Endothelial cell of umbilical vein (primary cell): ENCODE results near the gene TENM4. TPM values are rescaled to one million over a fixed set of nuclear protein-coding genes. Genes with fewer than 3 reads are reported as not detected.

Experiments
- BruUV-seq: library from RNA; stranded (reverse); fragments of 400-500 nt; replicated peaks from 2 replicates; lab custom pipeline; 2021; lab: Mats Ljungman, UMichigan
- CTCF ChIA-PET: fragments of 300-600, 350-600 bp; sonication (Branson Sonifier 250); formaldehyde crosslinking; loops from one replicate; lab custom pipeline; 2021; ENCODE audit warnings: antibody characterized with exemption, inconsistent platforms; lab: Charles Lee
- POLR2A ChIA-PET: fragments of 300-600, 350-600 bp; sonication (Branson Sonifier 250); formaldehyde crosslinking; loops from one replicate; lab custom pipeline; 2021; ENCODE audit warnings: antibody characterized with exemption, inconsistent platforms; lab: Charles Lee
- DNase-seq: peaks from one replicate; pipeline ENCODE4 v3.0.0-alpha.2; 2011; ENCODE audit warnings: low read depth, low spot score
- FAIRE-seq: peaks from 2 replicates; lab custom pipeline; 2011; peaks lifted over from hg19 to GRCh38; lab: Jason Lieb, UNC
- H2AFZ ChIP-seq: 2 replicates; pipeline ENCODE4 v1.6.0; 2012; ENCODE audit warnings: low read depth, low read length, control low read depth, inconsistent platforms
- H3K27ac ChIP-seq: 2 replicates; pipeline ENCODE4 v1.5.1; 2011; ENCODE audit warnings: low read depth, mild to moderate bottlenecking, control low read depth, low read length, moderate library complexity; ENCODE audit not compliant: insufficient read depth
- H3K27me3 ChIP-seq, 2 experiments: 2 replicates each; pipeline versions ENCODE4 v1.6.0 to v1.6.1; 2011; ENCODE audit warnings: low read length in 2 of 2, mixed read lengths in 1 of 2; ENCODE audit not compliant: control insufficient read depth in 2 of 2, insufficient read depth in 2 of 2
- H3K36me3 ChIP-seq, 2 experiments: 2 replicates in 1 of 2; 3 replicates in 1 of 2; pipeline ENCODE4 v1.5.1; 2011; ENCODE audit warnings: low read length in 2 of 2, mild to moderate bottlenecking in 1 of 2, moderate library complexity in 1 of 2; ENCODE audit not compliant: control insufficient read depth in 2 of 2, insufficient read depth in 2 of 2; ENCODE audit errors: extremely low read depth in 1 of 2
- H3K4me1 ChIP-seq: 3 replicates; pipeline ENCODE4 v1.5.1; 2011; ENCODE audit warnings: mild to moderate bottlenecking, low read length; ENCODE audit not compliant: control insufficient read depth, insufficient read depth; ENCODE audit errors: extremely low read depth
- H3K4me2 ChIP-seq: 2 replicates; pipeline ENCODE4 v1.6.1; 2011; ENCODE audit warnings: low read length, control low read depth, mixed read lengths; ENCODE audit not compliant: insufficient read depth
- H3K4me3 ChIP-seq, 3 experiments: fragments of 200-600 bp in 1 of 3; sonication (generic), shearing (Covaris generic) in 1 of 3; replicated peaks in 1 of 3; 2 replicates each; pipeline ENCODE4 v1.5.1; 2011 to 2016; ENCODE audit warnings: control low read depth in 3 of 3, low read length in 3 of 3, mild to moderate bottlenecking in 2 of 3, inconsistent platforms in 1 of 3, low read depth in 1 of 3, moderate library complexity in 1 of 3; ENCODE audit not compliant: insufficient read depth in 1 of 3
- H3K79me2 ChIP-seq: 2 replicates; pipeline ENCODE4 v1.6.0; 2012; ENCODE audit warnings: low read length, inconsistent platforms; ENCODE audit not compliant: control insufficient read depth, insufficient read depth
- H3K9ac ChIP-seq: replicated peaks from 2 replicates; pipeline ENCODE3; 2011; ENCODE audit warnings: low read length, control low read depth; ENCODE audit not compliant: insufficient read depth; ENCODE audit errors: extremely low read depth
- H3K9me1 ChIP-seq: replicated peaks from 3 replicates; pipeline ENCODE4 v1.6.0; 2011; ENCODE audit warnings: mild to moderate bottlenecking, low read length; ENCODE audit not compliant: control insufficient read depth, insufficient read depth; ENCODE audit errors: extremely low read depth
- H3K9me3 ChIP-seq: replicated peaks from 2 replicates; pipeline ENCODE4 v1.5.1; 2012; ENCODE audit warnings: low read length, inconsistent platforms; ENCODE audit not compliant: control insufficient read depth, insufficient read depth
- H4K20me1 ChIP-seq: replicated peaks from 2 replicates; pipeline ENCODE3; 2011; ENCODE audit warnings: mild to moderate bottlenecking, low read length; ENCODE audit not compliant: control insufficient read depth, insufficient read depth; ENCODE audit errors: extremely low read depth
- EZH2 ChIP-seq: IDR thresholded peaks from 2 replicates; pipeline ENCODE4 v1.6.1; 2012; ENCODE audit warnings: borderline replicate concordance, low read depth, mild to moderate bottlenecking, moderate library complexity, low read length, inconsistent platforms; ENCODE audit not compliant: severe bottlenecking
- FOS ChIP-seq: IDR thresholded peaks from 2 replicates; pipeline ENCODE4 v1.6.1; 2011; ENCODE audit warnings: mild to moderate bottlenecking, low read length, moderate library complexity, borderline replicate concordance; ENCODE audit not compliant: insufficient read depth
- GATA2 ChIP-seq: IDR thresholded peaks from 2 replicates; pipeline ENCODE4 v1.7.0; 2011; ENCODE audit warnings: low read depth, mild to moderate bottlenecking, moderate library complexity, mixed read lengths, low read length; ENCODE audit not compliant: insufficient read length, insufficient read depth
- JUN ChIP-seq: IDR thresholded peaks from 2 replicates; pipeline ENCODE4 v1.6.1; 2011; ENCODE audit warnings: borderline replicate concordance, low read depth; ENCODE audit not compliant: insufficient read length, insufficient read depth
- MYC ChIP-seq: IDR thresholded peaks from one replicate; pipeline ENCODE4 v1.6.1; 2011; ENCODE audit warnings: mild to moderate bottlenecking, low read depth, low read length
- POLR2A ChIP-seq: IDR thresholded peaks from 2 replicates; pipeline ENCODE4 v1.6.1; 2012; ENCODE audit warnings: low read depth, mild to moderate bottlenecking, control low read depth, low read length
- POLR2AphosphoS5 ChIP-seq: IDR thresholded peaks from 2 replicates; pipeline ENCODE4 v1.6.1; 2012; ENCODE audit warnings: low read depth, mild to moderate bottlenecking, control low read depth, low read length, moderate library complexity; ENCODE audit not compliant: insufficient read depth
- dilution Hi-C: fragments of 300-500 bp; cut with MboI; formaldehyde crosslinking; loops from one replicate; pipeline ENCODE4 v1.15.0; 2019; ENCODE audit warnings: low sequenced_read_pairs; ENCODE audit not compliant: extremely low pct_ligation_motif_present
- intact Hi-C: fragments of 100-400 bp; cut with micrococcal nuclease; formaldehyde crosslinking; loops from one replicate; pipeline ENCODE4 v1.10.0; 2022
- polyA plus RNA-seq, 4 experiments: library from polyadenylated mRNA; depleted of rRNA in 3 of 4; stranded (reverse) in 3 of 4; unstranded in 1 of 4; fragments of >200 nt; gene quantifications; 2 replicates each; pipeline versions ENCODE4 v1.2.1 to v1.2.3, GENCODE V29; 2011 to 2012; ENCODE audit warnings: missing spikeins in 1 of 4
- total RNA-seq: library from RNA; stranded (reverse); gene quantifications from 2 replicates; pipeline ENCODE4 v1.2.3, GENCODE V29; 2021
- TF ChIP-seq, protein P1 (sequence below), 2 donors: IDR thresholded peaks; 1 replicate in 1 of 2; 2 replicates in 1 of 2; pipeline ENCODE4 v1.5.1; 2011; ENCODE audit warnings: low read length in 2 of 2, mild to moderate bottlenecking in 2 of 2, moderate library complexity in 2 of 2, control low read depth in 1 of 2, inconsistent platforms in 1 of 2, low read depth in 1 of 2; ENCODE audit not compliant: insufficient read depth in 1 of 2; ENCODE audit errors: extremely low read depth in 1 of 2
- TF ChIP-seq, protein P2 (sequence below): IDR thresholded peaks from 2 replicates; pipeline ENCODE4 v1.6.1; 2011; ENCODE audit not compliant: insufficient read depth, insufficient read length

TENM4 gene
- total and polyA plus RNA-seq, 2 donors (not counting 3 experiments of a cell fraction or from before 2014, with no cell fraction given): 0.06 to 0.27 TPM

DNA sequence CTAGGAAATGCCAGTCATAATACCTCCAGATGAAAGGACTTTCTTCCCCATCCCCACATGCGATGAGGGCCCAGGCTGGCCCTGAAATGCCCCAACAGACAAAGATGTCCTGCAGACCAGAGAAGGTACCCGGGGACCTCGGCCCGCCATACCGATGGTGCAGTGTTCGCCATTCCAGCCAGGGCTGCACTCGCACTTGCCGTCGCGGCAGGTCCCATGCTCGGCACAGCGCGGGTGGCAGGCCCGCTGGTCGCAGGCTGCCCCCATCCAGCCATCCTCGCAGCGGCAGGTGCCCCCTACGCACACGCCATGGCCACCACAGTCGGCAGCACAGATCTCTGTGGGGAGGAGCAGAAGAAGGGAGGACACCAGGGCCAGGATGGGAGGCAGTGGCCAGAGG, 654.1 kb downstream of the TENM4 start:
- ChIA-PET POLR2A (no interaction called here), CTCF (no interaction called here)
- intact Hi-C loops: no loop called here
- Histone ChIP-seq H3K79me2 (no peaks in the 10 kb centered on the region), H3K4me3 (no peak overlapping the region), H3K9me1 (no peaks in the 10 kb centered on the region), H2AFZ (no peak overlapping the region), H3K4me1 (no peaks in the 10 kb centered on the region), H3K9ac (no peak overlapping the region), H3K27ac (no peak overlapping the region), H3K27me3 (no peaks in the 10 kb centered on the region), H3K9me3 (no peaks in the 10 kb centered on the region), H3K4me2 (no peak overlapping the region), H4K20me1 (no peaks in the 10 kb centered on the region), H3K36me3 (no peaks in the 10 kb centered on the region)
- no peak for DNase-seq
- dilution Hi-C loops: no loop called here
- no peak for TF ChIP-seq JUN
- no peak for TF ChIP-seq FOS
- TF ChIP-seq POLR2A: no peak
- TF ChIP-seq, protein P1, sequence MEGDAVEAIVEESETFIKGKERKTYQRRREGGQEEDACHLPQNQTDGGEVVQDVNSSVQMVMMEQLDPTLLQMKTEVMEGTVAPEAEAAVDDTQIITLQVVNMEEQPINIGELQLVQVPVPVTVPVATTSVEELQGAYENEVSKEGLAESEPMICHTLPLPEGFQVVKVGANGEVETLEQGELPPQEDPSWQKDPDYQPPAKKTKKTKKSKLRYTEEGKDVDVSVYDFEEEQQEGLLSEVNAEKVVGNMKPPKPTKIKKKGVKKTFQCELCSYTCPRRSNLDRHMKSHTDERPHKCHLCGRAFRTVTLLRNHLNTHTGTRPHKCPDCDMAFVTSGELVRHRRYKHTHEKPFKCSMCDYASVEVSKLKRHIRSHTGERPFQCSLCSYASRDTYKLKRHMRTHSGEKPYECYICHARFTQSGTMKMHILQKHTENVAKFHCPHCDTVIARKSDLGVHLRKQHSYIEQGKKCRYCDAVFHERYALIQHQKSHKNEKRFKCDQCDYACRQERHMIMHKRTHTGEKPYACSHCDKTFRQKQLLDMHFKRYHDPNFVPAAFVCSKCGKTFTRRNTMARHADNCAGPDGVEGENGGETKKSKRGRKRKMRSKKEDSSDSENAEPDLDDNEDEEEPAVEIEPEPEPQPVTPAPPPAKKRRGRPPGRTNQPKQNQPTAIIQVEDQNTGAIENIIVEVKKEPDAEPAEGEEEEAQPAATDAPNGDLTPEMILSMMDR (IDR thresholded peaks at IDR 0.05; ENCODE audit: extremely low read depth in 1 of 2, insufficient read depth in 1 of 2, low read depth in 1 of 2, low read length in 2 of 2): no peak
- TF ChIP-seq EZH2: no peak
- no peak for TF ChIP-seq GATA2
- no peak for FAIRE-seq
- no TSS peak for BruUV-seq

DNA sequence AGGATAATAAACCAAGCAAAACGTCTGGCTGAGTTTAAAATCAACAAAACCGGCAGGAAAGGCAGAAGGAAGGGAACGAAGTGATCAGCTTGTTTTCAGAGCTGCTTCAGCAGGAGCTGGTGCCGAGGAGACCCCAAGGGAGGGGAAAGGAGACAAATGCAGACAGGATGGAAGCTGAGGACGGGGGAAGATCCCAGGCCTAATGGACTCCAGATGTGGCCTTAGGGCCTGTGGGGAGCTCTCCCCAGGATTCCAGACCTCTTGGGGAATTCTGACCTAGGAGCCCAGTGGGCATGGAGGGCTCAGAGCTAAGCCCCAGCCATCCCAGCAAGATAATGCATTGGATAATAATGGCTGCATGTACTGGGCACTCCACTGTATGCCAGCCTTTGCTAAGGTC, 654.7 kb downstream of the TENM4 start:
- Histone ChIP-seq H3K4me3 (no peak overlapping the region), H3K79me2 (no peaks in the 10 kb centered on the region), H3K27me3 (no peaks in the 10 kb centered on the region), H4K20me1 (no peaks in the 10 kb centered on the region), H3K4me2 (no peak overlapping the region), H2AFZ (no peak overlapping the region), H3K9ac (no peak overlapping the region), H3K9me3 (no peaks in the 10 kb centered on the region), H3K9me1 (no peaks in the 10 kb centered on the region), H3K27ac (no peak overlapping the region), H3K4me1 (no peaks in the 10 kb centered on the region), H3K36me3 (no peaks in the 10 kb centered on the region)
- FAIRE-seq (no peak), DNase-seq (no peak)
- BruUV-seq: no TSS peak
- ChIA-PET POLR2A (interaction anchor here (0.5 kb wide), 1 partner anchor 1706 kb away, joined by 3 read pairs; no protein-coding TSS in a partner anchor), CTCF (interaction anchor here (1.4 kb wide), 1 partner anchor 12 kb away, joined by 10 read pairs; no protein-coding TSS in a partner anchor)
- dilution Hi-C loops: no loop called here
- TF ChIP-seq, protein P2, sequence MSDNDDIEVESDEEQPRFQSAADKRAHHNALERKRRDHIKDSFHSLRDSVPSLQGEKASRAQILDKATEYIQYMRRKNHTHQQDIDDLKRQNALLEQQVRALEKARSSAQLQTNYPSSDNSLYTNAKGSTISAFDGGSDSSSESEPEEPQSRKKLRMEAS: no peak
- TF ChIP-seq POLR2AphosphoS5 (no peak), GATA2 (no peak), JUN (no peak), MYC (no peak), POLR2A (no peak), FOS (no peak), EZH2 (no peak)
- TF ChIP-seq, protein P1 (IDR thresholded peaks at IDR 0.05; ENCODE audit: extremely low read depth in 1 of 2, insufficient read depth in 1 of 2, low read depth in 1 of 2, low read length in 2 of 2): no peak
- intact Hi-C loops: no loop called here
